A549 treated with CpdA at 1 μM for 4 hours (cell line): Measurements from ENCODE around the gene PCGF5. TPM values are rescaled to one million over a fixed set of nuclear protein-coding genes. Genes with fewer than 3 reads are reported as not detected.

Source experiments
- total RNA-seq: library from RNA; stranded (reverse); fragments of 200-300 nt; extraction: Qiagen RNA extraction; gene quantifications from 5 replicates; pipeline ENCODE4 v1.2.3, GENCODE V29; 2022; ENCODE audit warnings: low read depth

Gene PCGF5
- 31.7 to 35.1 TPM (median 32.6 TPM) in 5 replicates for total RNA-seq

DNA sequence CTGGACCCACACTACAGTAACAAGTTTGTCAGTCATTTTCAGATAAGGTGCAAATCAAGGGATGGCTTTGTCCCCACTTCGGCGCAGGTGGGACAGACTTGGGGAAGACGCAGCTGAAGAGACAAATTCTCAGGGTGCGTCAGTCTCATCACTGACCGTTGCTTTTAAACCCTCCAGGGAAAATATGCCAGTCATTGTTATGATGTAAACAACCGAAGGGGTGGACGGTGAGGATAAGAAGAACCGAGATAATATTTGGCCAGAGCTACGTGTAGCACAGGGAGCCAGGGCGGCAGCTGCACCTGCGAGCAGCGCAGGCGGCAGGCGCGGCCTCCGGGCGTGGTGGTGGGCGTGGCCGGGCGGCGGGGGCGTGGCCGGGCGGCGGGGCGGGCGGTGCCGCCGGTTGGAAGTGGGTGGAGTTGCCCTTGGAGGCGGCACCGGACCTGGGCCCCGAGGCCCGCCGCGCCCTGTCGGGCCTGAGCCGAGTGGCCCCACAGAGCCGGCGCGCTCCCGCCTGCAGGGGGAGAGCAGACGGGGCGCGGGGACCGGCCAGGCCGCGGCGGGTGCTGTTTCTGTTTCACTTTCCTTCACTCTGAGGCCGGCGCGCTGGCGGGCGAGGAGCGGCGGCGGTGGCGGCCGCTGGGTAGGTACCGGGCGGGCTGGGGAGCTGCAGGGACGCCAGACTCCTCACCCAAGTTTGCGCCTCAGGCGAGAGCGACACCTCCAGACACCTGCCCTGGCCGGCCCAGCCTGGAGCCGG, at the start of gene PCGF5:
Gene PCGF5, plus strand, starts transcription at position 470 of the 760 bp plus-strand sequence. CDS start 2,209 bp downstream, outside the sequence.

Other genes starting within 250 kb of the PCGF5 start
- 3.0 to 4.3 TPM (median 3.5 TPM) in 5 replicates for gene HECTD2, start 189.7 kb downstream of the PCGF5 start, total RNA-seq